ENCODE measurements around the gene ERCC3.

ERCC3 gene

DNA sequence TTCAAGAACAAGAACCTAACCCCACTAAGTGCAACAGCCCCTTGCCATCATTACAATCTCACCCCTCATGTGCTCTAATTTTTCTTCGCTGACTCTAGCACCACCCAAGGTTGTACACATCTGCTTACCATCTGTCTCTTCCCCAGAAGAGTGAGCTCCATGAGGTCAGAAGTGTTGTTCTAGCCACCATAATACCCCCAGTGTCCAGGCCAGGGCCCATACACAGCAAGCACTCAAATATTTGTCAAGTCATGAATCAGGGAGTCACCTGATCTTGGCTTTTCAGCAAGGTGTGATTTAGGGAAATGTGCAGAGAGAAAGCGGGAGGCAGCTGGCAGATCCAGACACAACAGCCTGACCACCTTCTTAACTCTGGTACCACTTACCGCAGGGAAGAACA lies 5.7 kb downstream of the ERCC3 start:
- no peak for DNase-seq (ENCODE audit: low spot score)
- TF ChIP-seq, protein P1, sequence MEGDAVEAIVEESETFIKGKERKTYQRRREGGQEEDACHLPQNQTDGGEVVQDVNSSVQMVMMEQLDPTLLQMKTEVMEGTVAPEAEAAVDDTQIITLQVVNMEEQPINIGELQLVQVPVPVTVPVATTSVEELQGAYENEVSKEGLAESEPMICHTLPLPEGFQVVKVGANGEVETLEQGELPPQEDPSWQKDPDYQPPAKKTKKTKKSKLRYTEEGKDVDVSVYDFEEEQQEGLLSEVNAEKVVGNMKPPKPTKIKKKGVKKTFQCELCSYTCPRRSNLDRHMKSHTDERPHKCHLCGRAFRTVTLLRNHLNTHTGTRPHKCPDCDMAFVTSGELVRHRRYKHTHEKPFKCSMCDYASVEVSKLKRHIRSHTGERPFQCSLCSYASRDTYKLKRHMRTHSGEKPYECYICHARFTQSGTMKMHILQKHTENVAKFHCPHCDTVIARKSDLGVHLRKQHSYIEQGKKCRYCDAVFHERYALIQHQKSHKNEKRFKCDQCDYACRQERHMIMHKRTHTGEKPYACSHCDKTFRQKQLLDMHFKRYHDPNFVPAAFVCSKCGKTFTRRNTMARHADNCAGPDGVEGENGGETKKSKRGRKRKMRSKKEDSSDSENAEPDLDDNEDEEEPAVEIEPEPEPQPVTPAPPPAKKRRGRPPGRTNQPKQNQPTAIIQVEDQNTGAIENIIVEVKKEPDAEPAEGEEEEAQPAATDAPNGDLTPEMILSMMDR (IDR thresholded peaks at IDR 0.05; ENCODE audit: extremely low read depth, insufficient read depth, missing control alignments): no peak
- in situ Hi-C loops (cut with MboI; ENCODE audit: low pct_unique_long_range_greater_than_20kb, low sequenced_read_pairs, unreplicated experiment): no loop called here

DNA sequence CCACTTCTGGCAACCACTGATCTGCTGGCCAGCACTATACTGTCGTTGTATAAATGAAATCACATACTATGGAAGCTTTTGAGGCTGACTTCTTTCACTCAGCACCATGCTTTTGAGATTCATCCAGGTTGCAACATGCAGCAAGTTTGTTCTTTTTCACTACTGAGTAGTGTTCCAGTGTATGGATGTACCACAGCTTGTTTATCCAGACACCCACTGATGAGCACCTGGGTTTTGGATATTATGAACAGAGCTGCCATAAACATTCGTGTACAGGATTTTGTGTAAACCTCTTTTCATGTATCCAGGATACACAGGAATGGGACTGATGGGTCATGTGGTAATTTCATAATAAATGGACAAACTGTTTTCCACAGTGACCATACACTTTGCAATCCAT lies 10.7 kb downstream of the ERCC3 start:
- no peak for DNase-seq (ENCODE audit: low spot score)
- in situ Hi-C loops (cut with MboI; ENCODE audit: low pct_unique_long_range_greater_than_20kb, low sequenced_read_pairs, unreplicated experiment): no loop called here
- TF ChIP-seq, protein P1 (IDR thresholded peaks at IDR 0.05; ENCODE audit: extremely low read depth, insufficient read depth, missing control alignments): no peak

- in situ Hi-C loops (cut with MboI; ENCODE audit: low pct_unique_long_range_greater_than_20kb, low sequenced_read_pairs, unreplicated experiment): no loop called here
- TF ChIP-seq, protein P1 (IDR thresholded peaks at IDR 0.05; ENCODE audit: extremely low read depth, insufficient read depth, missing control alignments): no peak
Measured at GRCh38 chr2:127280693-127281092, 13.3 kb downstream of the ERCC3 start.

DNA sequence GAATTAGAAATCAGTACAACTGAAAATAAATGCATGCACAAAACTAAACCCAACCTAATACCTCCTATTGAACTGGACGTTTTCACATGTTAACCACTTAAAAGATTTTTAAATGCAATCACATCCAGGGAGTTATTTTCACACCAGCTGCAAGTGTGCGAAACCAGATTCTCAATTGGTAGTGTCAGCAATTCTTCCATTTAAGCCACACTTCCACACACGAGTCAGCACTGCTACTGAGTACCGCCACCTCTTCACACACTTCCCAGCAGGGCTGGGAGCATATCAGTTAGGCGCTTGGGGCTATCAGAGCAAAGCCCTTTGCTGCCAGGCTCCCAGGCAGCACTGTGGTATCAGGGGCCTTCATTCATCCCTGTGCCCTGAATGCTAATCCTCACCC lies 14.2 kb downstream of the ERCC3 start:
- DNase-seq (ENCODE audit: low spot score): no peak
- TF ChIP-seq, protein P1 (IDR thresholded peaks at IDR 0.05; ENCODE audit: extremely low read depth, insufficient read depth, missing control alignments): no peak
- in situ Hi-C loops (cut with MboI; ENCODE audit: low pct_unique_long_range_greater_than_20kb, low sequenced_read_pairs, unreplicated experiment): no loop called here

More at GRCh38 chr2:127280693-127281092, 13.3 kb downstream of the ERCC3 start:
- DNase-seq (ENCODE audit: low spot score): no peak

DNA sequence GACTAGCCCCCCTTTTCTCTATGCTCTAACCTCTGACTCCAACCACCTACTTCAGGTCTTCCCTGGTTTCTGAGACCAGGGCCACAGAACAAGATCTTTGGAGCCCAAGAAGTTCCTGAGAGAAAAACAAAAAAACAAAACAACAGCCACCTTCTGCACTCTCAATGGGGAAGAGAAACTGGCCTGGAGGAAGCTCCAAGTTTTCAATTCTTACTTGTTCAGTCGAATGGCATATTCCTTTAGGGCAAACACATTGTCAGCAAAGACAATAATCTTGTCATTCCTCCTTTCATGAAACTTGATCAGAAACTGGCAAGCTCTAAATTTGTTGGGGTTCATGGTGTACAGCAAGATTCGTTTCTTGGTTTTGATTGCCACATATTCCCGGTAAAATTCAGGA lies 15.0 kb downstream of the ERCC3 start:
- DNase-seq (ENCODE audit: low spot score): no peak
- in situ Hi-C loops (cut with MboI; ENCODE audit: low pct_unique_long_range_greater_than_20kb, low sequenced_read_pairs, unreplicated experiment): no loop called here
- TF ChIP-seq, protein P1 (IDR thresholded peaks at IDR 0.05; ENCODE audit: extremely low read depth, insufficient read depth, missing control alignments): no peak

DNA sequence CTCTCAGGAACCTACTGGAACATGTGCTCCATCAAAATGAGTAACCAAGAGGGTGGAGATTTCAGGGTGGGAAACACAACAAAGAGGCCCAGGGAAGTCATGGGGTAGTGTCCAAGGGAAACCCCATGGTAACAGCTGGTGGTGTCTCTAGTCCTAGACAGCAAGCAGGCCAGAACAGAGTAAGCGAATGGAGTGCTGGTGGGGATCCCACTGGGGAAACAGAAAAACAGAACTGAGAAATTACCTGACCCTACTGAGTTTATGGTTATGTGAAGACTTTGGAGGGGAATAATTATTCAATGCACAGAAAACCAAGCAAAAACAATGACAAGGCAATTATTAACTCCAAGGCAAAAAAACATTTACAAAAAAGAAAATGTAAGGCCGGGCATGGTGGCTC lies 16.9 kb downstream of the ERCC3 start:
- TF ChIP-seq, protein P1 (IDR thresholded peaks at IDR 0.05; ENCODE audit: extremely low read depth, insufficient read depth, missing control alignments): no peak
- DNase-seq (ENCODE audit: low spot score): peak; percentile 29
- in situ Hi-C loops (cut with MboI; ENCODE audit: low pct_unique_long_range_greater_than_20kb, low sequenced_read_pairs, unreplicated experiment): no loop called here

- TF ChIP-seq, protein P1 (IDR thresholded peaks at IDR 0.05; ENCODE audit: extremely low read depth, insufficient read depth, missing control alignments): no peak
- DNase-seq (ENCODE audit: low spot score): no peak
- in situ Hi-C loops (cut with MboI; ENCODE audit: low pct_unique_long_range_greater_than_20kb, low sequenced_read_pairs, unreplicated experiment): no loop called here
Measured at GRCh38 chr2:127275789-127276188, 18.2 kb downstream of the ERCC3 start.
